HG03139 (cell line): ENCODE results near the gene TOP1.
A peak's percentile ranks its signal among the peaks of the same experiment; 100 is the strongest.

Source experiments
- ATAC-seq: cut with Tn5 transposase; IDR thresholded peaks from one replicate; pipeline ENCODE4 v1.9.1; 2021; ENCODE audit not compliant: unreplicated experiment

The TOP1 gene

DNA sequence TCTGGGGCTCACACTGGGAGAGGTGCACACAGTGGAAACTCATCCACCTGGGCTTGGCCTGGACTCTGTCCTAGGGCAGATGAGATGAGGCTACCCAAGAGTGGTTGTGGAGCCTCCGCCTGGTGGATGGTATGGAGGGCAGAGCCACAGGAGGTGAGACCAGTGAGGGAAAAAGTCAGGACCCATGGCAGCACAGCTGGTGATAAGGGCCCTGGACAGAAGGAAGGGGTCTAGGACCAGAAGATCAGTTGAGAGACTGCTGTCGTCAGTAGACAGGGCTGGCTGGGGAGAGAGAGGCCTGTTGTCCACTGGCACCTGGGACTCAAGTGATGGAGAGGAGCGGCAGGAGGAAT is 138.5 kb downstream of the TOP1 start:
- no peak for ATAC-seq

DNA sequence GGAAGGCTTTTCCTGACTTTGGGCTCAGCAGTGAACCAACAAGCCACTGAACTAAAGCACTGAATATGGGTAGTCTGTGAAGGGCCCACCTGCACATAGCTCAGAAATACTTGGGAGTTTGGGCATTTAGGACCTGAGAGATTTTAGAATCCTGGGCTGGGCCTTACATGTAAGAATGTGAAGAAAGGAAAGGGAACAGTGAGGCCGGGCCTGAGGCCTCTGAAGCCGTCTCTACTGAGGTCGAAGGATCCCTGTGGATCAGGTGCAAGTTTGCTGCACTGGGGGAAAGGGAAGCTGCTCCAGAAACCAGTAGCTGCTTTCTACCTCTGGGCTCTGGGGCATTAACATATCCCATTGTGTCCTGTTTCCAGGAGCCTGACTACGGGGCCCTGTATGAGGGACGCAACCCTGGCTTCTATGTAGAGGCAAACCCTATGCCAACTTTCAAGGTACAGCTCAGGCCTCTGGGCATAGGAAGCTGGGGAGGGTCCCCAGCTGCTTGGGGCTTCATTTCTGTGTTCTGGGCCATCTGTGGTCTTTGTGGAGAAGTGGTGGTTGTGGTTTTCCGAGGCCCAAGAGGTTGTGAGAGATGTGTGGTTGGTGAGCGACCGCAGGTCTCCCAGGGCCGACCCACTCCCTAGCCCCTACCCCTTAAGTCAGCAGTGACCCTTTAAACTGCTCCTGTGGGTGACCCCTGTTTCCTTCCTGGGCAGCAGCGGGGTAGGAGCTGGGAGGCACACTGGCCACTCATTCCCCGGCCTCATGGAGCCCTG is 139.0 kb downstream of the TOP1 start:
- peak; percentile 69 for ATAC-seq

DNA sequence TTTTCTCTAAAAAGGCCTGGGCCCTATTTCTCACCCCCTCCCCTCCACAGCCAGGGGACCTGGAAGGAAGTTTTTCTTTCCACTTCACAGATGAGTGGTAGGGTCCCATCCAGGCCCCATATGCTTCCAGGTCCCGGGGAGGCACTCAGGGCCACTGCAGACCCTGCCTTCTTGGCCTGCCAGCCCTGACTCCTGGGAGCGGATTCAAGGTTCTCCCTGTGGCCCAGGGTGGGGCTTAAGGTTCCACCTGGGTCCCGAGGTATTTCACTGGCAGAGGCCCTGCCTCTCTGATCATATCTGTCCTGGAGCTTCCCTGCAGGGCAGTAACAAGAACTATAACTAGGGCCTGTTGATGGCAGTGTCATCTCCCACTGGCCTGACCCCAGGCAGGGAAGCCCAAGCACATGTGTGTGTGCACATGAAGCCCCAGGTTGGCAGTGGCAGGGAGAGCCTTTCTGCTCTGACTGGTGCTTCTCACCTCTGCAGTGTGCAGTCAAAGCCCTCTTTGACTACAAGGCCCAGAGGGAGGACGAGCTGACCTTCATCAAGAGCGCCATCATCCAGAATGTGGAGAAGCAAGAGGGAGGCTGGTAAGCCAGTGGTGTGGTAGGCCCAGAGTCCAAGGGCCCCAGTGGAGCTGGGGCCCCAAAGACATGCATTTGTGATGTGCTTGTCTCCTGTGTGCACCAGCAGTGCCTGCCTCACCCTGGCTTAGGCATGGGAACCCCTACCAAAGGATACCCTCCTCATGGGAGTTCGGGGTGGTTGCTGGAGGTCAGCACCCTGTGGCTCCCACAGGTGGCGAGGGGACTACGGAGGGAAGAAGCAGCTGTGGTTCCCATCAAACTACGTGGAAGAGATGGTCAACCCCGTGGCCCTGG is 139.9 kb downstream of the TOP1 start:
- ATAC-seq, result no peak

DNA sequence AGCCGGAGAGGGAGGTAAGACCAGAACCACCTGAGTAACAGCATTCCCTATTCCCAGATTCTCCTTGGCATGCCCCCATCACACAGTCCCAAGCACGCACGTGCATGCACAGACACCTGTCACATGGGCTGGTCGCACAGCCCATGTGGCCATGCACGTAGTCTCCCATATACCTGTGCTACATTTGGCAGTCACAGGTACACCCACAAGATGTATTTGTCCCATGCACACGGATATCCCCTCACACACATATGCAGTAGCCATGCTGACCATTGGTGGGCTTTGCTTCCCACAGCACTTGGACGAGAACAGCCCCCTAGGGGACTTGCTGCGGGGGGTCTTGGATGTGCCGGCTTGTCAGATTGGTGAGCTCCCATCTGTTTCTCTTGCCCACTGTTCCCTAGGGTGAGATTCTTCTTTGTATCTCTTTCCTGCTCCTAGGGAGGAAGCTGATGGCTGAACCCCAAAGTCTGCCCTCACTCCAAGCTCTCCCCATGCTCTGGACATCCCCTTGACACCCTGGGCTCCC is 140.6 kb downstream of the TOP1 start:
- no peak for ATAC-seq

DNA sequence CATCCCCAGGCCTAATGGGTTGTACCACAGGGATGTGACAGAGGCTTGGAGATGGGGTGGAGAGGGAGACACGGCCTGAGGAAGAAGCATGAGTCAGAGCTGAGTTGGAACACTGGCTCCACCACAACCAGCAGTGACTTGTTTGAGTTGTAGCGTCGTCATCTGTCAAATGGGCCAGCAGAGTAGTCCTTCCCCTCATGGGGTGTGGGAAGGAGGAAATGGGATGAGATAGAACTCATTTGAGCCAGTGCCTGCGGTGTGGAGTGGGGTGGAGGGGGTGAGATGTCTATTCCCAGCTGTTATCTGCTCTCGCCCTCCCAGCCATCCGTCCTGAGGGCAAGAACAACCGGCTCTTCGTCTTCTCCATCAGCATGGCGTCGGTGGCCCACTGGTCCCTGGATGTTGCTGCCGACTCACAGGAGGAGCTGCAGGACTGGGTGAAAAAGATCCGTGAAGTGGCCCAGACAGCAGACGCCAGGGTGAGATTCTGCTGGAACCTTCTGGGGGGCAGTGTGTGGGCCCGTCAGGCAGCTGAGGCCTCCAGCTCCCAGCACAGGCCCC is 141.2 kb downstream of the TOP1 start:
- no peak for ATAC-seq

DNA sequence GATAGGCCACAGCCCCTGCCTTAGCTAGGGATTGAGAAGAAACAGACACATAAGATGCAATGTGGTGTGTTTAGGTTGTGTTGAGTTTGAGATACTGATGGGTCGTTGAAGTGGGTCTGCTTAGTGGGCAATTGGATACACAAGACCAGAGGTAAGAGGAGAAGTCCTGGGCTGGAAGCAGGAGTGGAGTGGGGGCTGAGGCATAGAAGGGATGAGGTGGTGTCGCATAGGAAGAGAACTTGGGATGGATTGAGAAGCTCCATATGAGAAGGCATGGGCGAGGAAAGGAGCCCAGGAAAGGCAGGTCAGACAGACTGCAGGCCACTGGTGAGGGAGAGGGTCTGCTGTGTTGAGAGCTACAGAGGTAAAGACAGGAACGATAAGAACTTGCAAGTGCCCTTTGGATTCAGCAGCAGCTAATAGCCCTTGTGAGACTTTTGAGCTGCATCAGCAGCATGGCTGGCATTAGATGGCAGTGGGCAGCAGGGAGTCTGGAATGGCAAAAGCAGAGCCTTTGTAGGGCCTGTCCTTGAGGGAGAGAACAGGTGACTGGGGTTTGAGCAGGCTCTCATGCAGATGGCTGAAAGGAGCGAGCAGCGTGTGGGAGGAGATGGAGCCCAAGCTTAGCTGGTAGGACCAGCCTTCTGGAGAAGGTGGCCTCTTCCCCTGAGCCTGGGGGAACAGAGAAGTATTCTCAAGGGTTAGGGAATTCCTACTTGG is 141.9 kb downstream of the TOP1 start:
- ATAC-seq, result no peak

DNA sequence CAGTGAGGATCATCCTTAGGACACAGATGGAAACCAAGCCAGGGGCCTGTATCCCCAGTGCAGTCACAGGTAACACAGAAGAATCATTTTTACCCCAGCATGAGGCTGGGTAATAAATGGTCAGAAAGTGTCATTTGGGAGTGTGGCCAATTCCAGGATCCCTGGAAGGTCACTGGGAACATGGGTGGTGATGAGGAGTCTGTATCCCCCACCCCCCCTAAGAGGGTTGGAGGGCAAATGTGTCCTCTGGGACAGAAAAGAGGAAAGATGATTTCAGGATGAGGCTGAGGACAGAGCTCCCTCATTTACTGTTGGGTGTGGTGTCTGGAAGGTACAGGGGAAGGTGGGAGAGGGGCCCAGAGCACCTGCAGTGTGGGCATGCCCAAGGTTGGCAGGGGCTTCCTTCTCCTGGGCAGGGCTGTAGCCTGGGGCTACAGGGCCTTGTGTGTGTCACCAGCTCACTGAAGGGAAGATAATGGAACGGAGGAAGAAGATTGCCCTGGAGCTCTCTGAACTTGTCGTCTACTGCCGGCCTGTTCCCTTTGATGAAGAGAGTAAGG is 143.2 kb downstream of the TOP1 start:
- ATAC-seq, result no peak

DNA sequence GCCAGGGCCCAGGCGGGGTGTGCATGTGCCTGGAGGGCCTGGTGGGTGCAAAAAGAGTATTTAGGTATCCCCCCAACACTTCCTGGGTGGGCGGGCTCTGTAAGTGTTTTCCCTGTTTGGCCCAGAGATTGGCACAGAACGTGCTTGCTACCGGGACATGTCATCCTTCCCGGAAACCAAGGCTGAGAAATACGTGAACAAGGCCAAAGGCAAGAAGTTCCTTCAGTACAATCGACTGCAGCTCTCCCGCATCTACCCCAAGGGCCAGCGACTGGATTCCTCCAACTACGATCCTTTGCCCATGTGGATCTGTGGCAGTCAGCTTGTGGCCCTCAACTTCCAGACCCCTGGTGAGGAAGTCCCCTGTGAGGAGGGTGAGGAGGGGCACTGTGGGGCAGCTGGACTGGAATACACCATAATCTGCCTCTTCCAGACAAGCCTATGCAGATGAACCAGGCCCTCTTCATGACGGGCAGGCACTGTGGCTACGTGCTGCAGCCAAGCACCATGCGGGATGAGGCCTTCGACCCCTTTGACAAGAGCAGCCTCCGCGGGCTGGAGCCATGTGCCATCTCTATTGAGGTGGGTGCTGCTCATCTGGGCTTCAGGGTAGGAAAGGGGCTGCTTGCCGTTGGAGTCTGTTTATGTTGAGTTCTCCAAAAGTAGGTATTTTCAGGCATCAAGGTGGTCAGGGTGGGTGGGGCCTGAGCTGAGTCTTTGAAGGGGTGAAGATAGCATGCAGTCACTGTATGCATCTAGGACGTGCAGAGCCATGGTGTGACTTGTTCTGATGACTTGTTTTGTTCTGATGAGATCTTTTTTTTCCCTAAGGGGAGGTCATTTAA is 143.9 kb downstream of the TOP1 start:
- ATAC-seq, result no peak

DNA sequence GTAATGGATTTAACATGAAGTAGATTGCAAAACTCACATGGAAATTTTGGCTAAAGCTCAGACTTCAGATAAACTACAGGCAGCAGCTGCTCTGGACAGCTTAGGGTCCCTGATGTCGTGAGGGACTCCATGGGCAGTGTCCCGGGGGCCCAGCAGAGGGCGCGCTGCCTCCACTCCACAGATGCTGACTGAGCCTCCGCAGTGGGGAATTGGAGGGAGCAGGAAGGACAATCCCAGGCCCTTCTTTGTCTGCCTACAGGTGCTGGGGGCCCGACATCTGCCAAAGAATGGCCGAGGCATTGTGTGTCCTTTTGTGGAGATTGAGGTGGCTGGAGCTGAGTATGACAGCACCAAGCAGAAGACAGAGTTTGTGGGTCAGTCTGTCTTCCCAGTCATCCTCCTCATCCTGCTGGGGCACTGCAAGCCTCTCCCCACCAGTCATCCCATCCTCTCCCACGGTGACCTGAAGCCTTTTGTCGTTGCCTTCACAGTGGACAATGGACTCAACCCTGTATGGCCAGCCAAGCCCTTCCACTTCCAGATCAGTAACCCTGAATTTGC is 144.6 kb downstream of the TOP1 start:
- no peak for ATAC-seq

DNA sequence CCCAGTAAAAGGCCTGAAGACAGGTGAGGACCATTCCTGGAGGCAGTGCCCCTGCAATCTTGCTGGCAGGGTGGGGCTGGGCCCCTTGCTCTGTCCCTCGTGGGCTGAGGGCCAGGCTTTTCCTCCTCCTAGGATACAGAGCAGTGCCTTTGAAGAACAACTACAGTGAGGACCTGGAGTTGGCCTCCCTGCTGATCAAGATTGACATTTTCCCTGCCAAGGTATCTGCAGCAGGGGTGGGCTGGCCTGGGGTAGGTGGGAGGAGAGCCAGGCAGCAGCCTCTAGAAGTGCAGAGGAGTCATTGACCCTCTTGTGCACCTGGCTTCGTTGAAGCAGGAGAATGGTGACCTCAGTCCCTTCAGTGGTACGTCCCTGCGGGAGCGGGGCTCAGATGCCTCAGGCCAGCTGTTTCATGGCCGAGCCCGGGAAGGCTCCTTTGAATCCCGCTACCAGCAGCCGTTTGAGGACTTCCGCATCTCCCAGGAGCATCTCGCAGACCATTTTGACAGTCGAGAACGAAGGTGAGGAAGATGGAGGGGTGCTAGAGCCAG is 145.2 kb downstream of the TOP1 start:
- no peak for ATAC-seq
